Body of pancreas (tissue), 4 donors: ENCODE results near the gene RAB21. TPM values are rescaled to one million over a fixed set of nuclear protein-coding genes. Genes with fewer than 3 reads are reported as not detected.

Experiments
- ATAC-seq: fragments of 150-250 bp; one replicate; pipeline ENCODE4 v1.9.1; 2016
- DNase-seq, 4 donors: peaks; one replicate each; pipeline ENCODE4 v3.0.0-alpha.2; 2019
- H3K27ac ChIP-seq, 4 donors: fragments of 200-600 bp; sonication (generic); 1 replicate in 3 of 4; 2 replicates in 1 of 4; pipeline versions ENCODE4 v1.5.1 to v1.6.1; 2016 to 2019; ENCODE audit warnings: mild to moderate bottlenecking in 1 of 4, mixed read lengths in 1 of 4, moderate library complexity in 1 of 4
- H3K27me3 ChIP-seq, 2 donors: fragments of 200-600 bp; sonication (generic); one replicate each; pipeline ENCODE4 v1.6.0; 2016; ENCODE audit warnings: mild to moderate bottlenecking in 1 of 2
- H3K36me3 ChIP-seq, 2 donors: fragments of 200-600 bp; sonication (generic); replicated peaks in 1 of 2; 2 replicates each; pipeline ENCODE4 v1.5.1; 2016; ENCODE audit warnings: low read depth in 2 of 2; ENCODE audit not compliant: insufficient read depth in 1 of 2
- H3K4me1 ChIP-seq: fragments of 200-600 bp; sonication (generic); one replicate; pipeline ENCODE4 v1.6.0; 2016
- H3K4me3 ChIP-seq, 2 donors: fragments of 200-600 bp; sonication (generic); 1 replicate in 1 of 2; 2 replicates in 1 of 2; pipeline ENCODE4 v1.5.1; 2016 to 2019
- H3K9me3 ChIP-seq, 3 donors: fragments of 200-600 bp; sonication (generic); 1 replicate in 2 of 3; 2 replicates in 1 of 3; pipeline ENCODE4 v1.5.1; 2016
- CTCF ChIP-seq, 7 experiments: fragments of 450-650 bp in 4 of 7; fragments of 200-600 bp in 3 of 7; sonication (generic) in 3 of 7; IDR thresholded peaks; one replicate each; pipeline ENCODE4 v1.5.1; 2016 to 2019; ENCODE audit warnings: antibody characterized with exemption in 7 of 7
- POLR2A ChIP-seq, 3 donors: fragments of 450-650 bp; IDR thresholded peaks; one replicate each; pipeline ENCODE4 v1.6.1; 2016; ENCODE audit warnings: antibody characterized with exemption in 3 of 3, mild to moderate bottlenecking in 2 of 3
- WGBS, 2 donors: methylation state at CpG; one replicate each; pipeline ENCODE4 v1.1.5; 2017; 5-methylcytosine and 5-hydroxymethylcytosine counted together
- intact Hi-C: fragments of 100-400 bp; cut with DNase I; formaldehyde crosslinking; loops from one replicate; pipeline ENCODE4 v1.15.1; 2023
- total RNA-seq, 2 donors: library from RNA; depleted of rRNA; stranded (reverse); fragments of >200 nt; gene quantifications; one replicate each; pipeline ENCODE4 v1.1.0, GENCODE V29; 2016

The RAB21 gene
- total RNA-seq, 2 donors from 2014 or later = 4.3 to 4.4 TPM

DNA sequence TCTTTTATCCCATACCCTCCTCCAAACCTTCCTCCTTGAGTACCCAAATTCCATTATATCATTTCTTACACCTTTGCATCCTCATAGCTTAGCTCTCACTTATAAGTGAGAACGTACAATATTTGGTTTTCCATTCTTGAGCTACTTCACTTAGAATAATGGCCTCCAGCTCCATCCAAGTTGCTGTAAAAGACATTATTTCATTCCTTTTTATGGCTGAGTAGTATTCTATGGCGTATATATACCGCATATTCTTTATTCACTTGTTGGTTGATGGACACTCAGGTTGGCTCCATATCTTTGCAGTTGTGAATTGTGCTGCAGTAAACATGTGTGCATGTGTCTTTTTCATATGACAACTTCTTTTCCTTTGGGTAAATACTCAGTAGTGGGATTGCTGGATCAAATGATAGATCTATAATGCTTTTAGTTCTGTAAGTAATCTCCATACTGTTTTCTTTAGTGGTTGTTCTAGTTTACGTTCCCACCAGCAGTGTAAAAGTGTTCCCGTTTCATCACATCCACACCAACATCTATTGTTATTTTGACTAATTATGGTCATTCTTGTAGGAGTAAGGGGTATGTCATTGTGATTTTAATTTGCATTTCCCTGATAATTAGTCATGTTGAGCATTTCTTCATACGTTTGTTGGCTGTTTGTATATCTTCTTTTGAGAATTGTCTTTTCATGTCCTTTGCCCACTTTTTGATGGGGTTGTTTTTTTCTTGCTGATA lies 10.1 kb downstream of the RAB21 start:
- TF ChIP-seq POLR2A (IDR thresholded peaks at IDR 0.05) (no peak), CTCF (IDR thresholded peaks at IDR 0.05) (no peak)
- ATAC-seq = no peak
- Histone ChIP-seq H3K27me3 (no peaks in the 10 kb centered on the region), H3K9me3 (no peaks in the 10 kb centered on the region), H3K27ac (no peak overlapping the region), H3K36me3 (no peaks in the 10 kb centered on the region), H3K4me1 (peaks cover 25% of the 10 kb centered on the region), H3K4me3 (no peak overlapping the region)
- DNase-seq = no peak
- WGBS, 2 donors = 93 to 94% methylated on average over 6 of the region's 6 CpGs
- intact Hi-C loops = no loop called here

GRCh38 chr12:71766202-71766601 lies 11.5 kb downstream of the RAB21 start:
- no peak for TF ChIP-seq POLR2A (IDR thresholded peaks at IDR 0.05)
- TF ChIP-seq CTCF (IDR thresholded peaks at IDR 0.05) = no peak
- H3K4me1 ChIP-seq = peaks cover 25% of the 10 kb centered on the region
- no peak for ATAC-seq
- H3K36me3 ChIP-seq = no peaks in the 10 kb centered on the region
- no peak overlapping the region for H3K4me3 ChIP-seq
- no peaks in the 10 kb centered on the region for H3K27me3 ChIP-seq
- no peak for DNase-seq
- H3K27ac ChIP-seq = no peak overlapping the region
- no peaks in the 10 kb centered on the region for H3K9me3 ChIP-seq
- 33 to 38% methylated on average over 2 of the region's 2 CpGs for WGBS, 2 donors
- intact Hi-C loops = no loop called here

- Histone ChIP-seq H3K4me3 (no peak overlapping the region), H3K27me3 (no peaks in the 10 kb centered on the region), H3K4me1 (peaks cover 25% of the 10 kb centered on the region), H3K9me3 (no peaks in the 10 kb centered on the region), H3K36me3 (no peaks in the 10 kb centered on the region), H3K27ac (no peak overlapping the region)
- no peak for DNase-seq
- 86 to 92% methylated on average over 5 of the region's 5 CpGs for WGBS, 2 donors
- TF ChIP-seq CTCF (IDR thresholded peaks at IDR 0.05) (no peak), POLR2A (IDR thresholded peaks at IDR 0.05) (no peak)
- intact Hi-C loops = no loop called here
- no peak for ATAC-seq
These were observed 12.5 kb downstream of the RAB21 start for GRCh38 chr12:71767183-71767582.

GRCh38 chr12:71768900-71769299 lies 14.2 kb downstream of the RAB21 start:
- Histone ChIP-seq H3K36me3 (peaks cover 0 to 4% of the 10 kb centered on the region in 2 donors), H3K27ac (no peak overlapping the region), H3K4me3 (no peak overlapping the region), H3K27me3 (no peaks in the 10 kb centered on the region), H3K4me1 (peaks cover 25% of the 10 kb centered on the region), H3K9me3 (no peaks in the 10 kb centered on the region)
- intact Hi-C loops = no loop called here
- 65 to 69% methylated on average over 2 of the region's 2 CpGs for WGBS, 2 donors
- ATAC-seq = no peak
- DNase-seq = no peak
- TF ChIP-seq POLR2A (IDR thresholded peaks at IDR 0.05) (no peak), CTCF (IDR thresholded peaks at IDR 0.05) (no peak)

- Histone ChIP-seq H3K36me3 (peaks cover 0 to 4% of the 10 kb centered on the region in 2 donors), H3K4me3 (no peak overlapping the region), H3K27me3 (no peaks in the 10 kb centered on the region), H3K4me1 (peaks cover 23% of the 10 kb centered on the region), H3K27ac (no peak overlapping the region), H3K9me3 (no peaks in the 10 kb centered on the region)
- DNase-seq = no peak
- WGBS, 2 donors = 68 to 72% methylated on average over 2 of the region's 2 CpGs
- no peak for ATAC-seq
- intact Hi-C loops = no loop called here
- no peak for TF ChIP-seq POLR2A (IDR thresholded peaks at IDR 0.05)
- TF ChIP-seq CTCF (IDR thresholded peaks at IDR 0.05) = no peak
These were observed 16.4 kb downstream of the RAB21 start for GRCh38 chr12:71771069-71771468.
